Sigmoid colon (tissue), 7 donors: ENCODE measurements around the gene PPP1R16B. TPM values are rescaled to one million over a fixed set of nuclear protein-coding genes. Genes with fewer than 3 reads are reported as not detected.

ENCODE experiments used
- DNase-seq: peaks from one replicate; pipeline ENCODE4 v3.0.0-alpha.2; 2019
- H3K27ac ChIP-seq, 4 donors: fragments of 200-600 bp; sonication (generic); one replicate each; pipeline ENCODE4 v1.5.1; 2016 to 2019; ENCODE audit warnings: mild to moderate bottlenecking in 1 of 4
- H3K27me3 ChIP-seq, 3 donors: fragments of 200-600 bp; sonication (generic); one replicate each; pipeline ENCODE4 v1.5.1; 2019; ENCODE audit warnings: mild to moderate bottlenecking in 1 of 3
- H3K36me3 ChIP-seq, 4 donors: fragments of 200-600 bp; sonication (generic); one replicate each; pipeline ENCODE4 v1.5.1; 2016 to 2019
- H3K4me1 ChIP-seq, 4 donors: fragments of 200-600 bp; sonication (generic); one replicate each; pipeline ENCODE4 v1.5.1; 2017 to 2019
- H3K4me3 ChIP-seq, 4 donors: fragments of 200-600 bp; sonication (generic); one replicate each; pipeline ENCODE4 v1.5.1; 2017 to 2019; ENCODE audit warnings: mild to moderate bottlenecking in 2 of 4, moderate library complexity in 1 of 4
- H3K9me3 ChIP-seq, 4 donors: fragments of 200-600 bp in 3 of 4; sonication (generic) in 3 of 4; one replicate each; pipeline versions ENCODE4 v1.5.1 to v1.6.1; 2013 to 2019
- CTCF ChIP-seq, 4 experiments: fragments of 450-650 bp in 3 of 4; fragments of 200-600 bp in 1 of 4; IDR thresholded peaks; one replicate each; pipeline ENCODE4 v1.5.1; 2016 to 2019; ENCODE audit warnings: antibody characterized with exemption in 4 of 4, mild to moderate bottlenecking in 3 of 4, moderate library complexity in 2 of 4
- EP300 ChIP-seq, 4 donors: sonication (generic); formaldehyde crosslinking; IDR thresholded peaks; one replicate each; pipeline ENCODE4 v1.6.1; 2017; ENCODE audit warnings: antibody characterized with exemption in 4 of 4
- POLR2A ChIP-seq, 2 donors: fragments of 450-650 bp; IDR thresholded peaks; one replicate each; pipeline ENCODE4 v1.6.1; 2016; ENCODE audit warnings: antibody characterized with exemption in 2 of 2, mild to moderate bottlenecking in 2 of 2, moderate library complexity in 2 of 2
- POLR2AphosphoS5 ChIP-seq, 4 donors: sonication (generic); formaldehyde crosslinking; IDR thresholded peaks; one replicate each; pipeline ENCODE4 v1.6.1; 2017; ENCODE audit warnings: antibody characterized with exemption in 4 of 4
- WGBS, 2 donors: extraction: QIAGEN DNeasy Blood & Tissue Kit; methylation state at CpG; one replicate each; pipeline ENCODE4 v1.1.7; 2013; 5-methylcytosine and 5-hydroxymethylcytosine counted together
- intact Hi-C: fragments of 100-400 bp; cut with DNase I; formaldehyde crosslinking; loops from one replicate; pipeline ENCODE4 v1.15.1; 2023
- polyA plus RNA-seq, 3 donors: library from polyadenylated mRNA; stranded (reverse); fragments of 200-250 nt; gene quantifications; one replicate each; pipeline ENCODE4 v1.2.3, GENCODE V29; 2013
- total RNA-seq, 4 donors: library from RNA; depleted of rRNA; stranded (reverse); fragments of >200 nt; gene quantifications; one replicate each; pipeline ENCODE4 v1.1.0, GENCODE V29; 2016
- donor health status: healthy with polysubstance abuse.
- donor health status: Bipolar disorder and iron deficiency.
- donor health status: healthy.

Gene PPP1R16B
- total and polyA plus RNA-seq, 7 donors = 0.92 to 21.7 (median 3.6) TPM

- TF ChIP-seq POLR2A (IDR thresholded peaks at IDR 0.05) = no peak
- no peak for TF ChIP-seq CTCF (IDR thresholded peaks at IDR 0.05)
- Histone ChIP-seq H3K27ac (no peak overlapping the region), H3K9me3 (no peaks in the 10 kb centered on the region), H3K4me1 (no peaks in the 10 kb centered on the region), H3K4me3 (no peak overlapping the region), H3K36me3 (peaks cover 5 to 100% (median 28%) of the 10 kb centered on the region in 4 donors), H3K27me3 (no peaks in the 10 kb centered on the region)
- no peak for DNase-seq
- intact Hi-C loops = no loop called here
Measured at GRCh38 chr20:38762174-38762573, 43.3 kb upstream of the PPP1R16B start.

DNA sequence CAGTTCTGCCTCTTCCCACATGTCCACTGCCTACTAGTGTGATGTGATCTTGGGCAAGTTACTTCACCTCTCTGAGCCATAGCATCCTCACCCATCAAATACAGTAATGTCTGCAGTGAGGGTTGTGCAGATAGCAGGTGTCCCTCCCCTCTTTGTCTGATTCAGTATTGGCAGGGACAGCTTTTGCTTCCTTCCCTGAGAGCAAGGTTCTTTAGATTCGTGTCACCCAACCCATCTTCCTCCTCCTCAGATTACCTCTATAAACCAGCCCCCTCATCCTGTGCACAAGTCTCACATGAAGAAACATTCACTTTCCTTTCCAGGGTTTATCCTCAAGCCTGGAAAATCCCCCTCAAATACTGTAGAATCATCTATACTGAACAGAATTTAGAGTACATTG is 41.9 kb upstream of the PPP1R16B start:
- no peak overlapping the region for H3K27ac ChIP-seq
- H3K4me1 ChIP-seq = no peaks in the 10 kb centered on the region
- no peaks in the 10 kb centered on the region for H3K9me3 ChIP-seq
- intact Hi-C loops = no loop called here
- no peak for DNase-seq
- H3K27me3 ChIP-seq = no peaks in the 10 kb centered on the region
- no peak for TF ChIP-seq POLR2A (IDR thresholded peaks at IDR 0.05)
- TF ChIP-seq POLR2AphosphoS5 (IDR thresholded peaks at IDR 0.05) = no peak
- TF ChIP-seq CTCF (IDR thresholded peaks at IDR 0.05) = no peak
- TF ChIP-seq EP300 (IDR thresholded peaks at IDR 0.05) = no peak
- H3K4me3 ChIP-seq = no peak overlapping the region
- H3K36me3 ChIP-seq = peaks cover 11 to 100% (median 31%) of the 10 kb centered on the region in 4 donors
- 52 to 79% methylated on average over 1 of the region's 1 CpG for WGBS, 2 donors

GRCh38 chr20:38764567-38765318 is 40.8 kb upstream of the PPP1R16B start:
- TF ChIP-seq CTCF (IDR thresholded peaks at IDR 0.05) (no peak), EP300 (IDR thresholded peaks at IDR 0.05) (no peak), POLR2A (IDR thresholded peaks at IDR 0.05) (no peak), POLR2AphosphoS5 (IDR thresholded peaks at IDR 0.05) (no peak)
- intact Hi-C loops = no loop called here
- DNase-seq = no peak

DNA sequence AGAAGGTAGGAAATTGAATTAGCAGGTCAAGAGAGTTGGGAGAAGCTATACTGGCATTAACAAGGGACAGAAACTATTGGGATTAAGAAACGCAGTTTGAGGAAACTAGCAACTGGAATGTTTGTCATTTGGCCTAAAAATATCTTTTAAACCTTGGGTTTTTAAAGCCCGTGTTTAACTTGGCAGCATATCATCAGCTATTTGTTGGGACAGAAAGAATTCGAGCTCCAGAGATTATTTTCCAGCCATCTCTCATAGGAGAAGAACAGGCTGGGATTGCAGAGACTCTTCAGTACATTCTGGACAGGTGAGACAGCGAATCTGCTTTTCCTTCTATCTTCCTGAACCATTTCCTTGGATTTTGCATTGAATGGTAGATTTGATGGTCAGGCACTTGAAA is 39.4 kb upstream of the PPP1R16B start:
- no peaks in the 10 kb centered on the region for H3K9me3 ChIP-seq
- intact Hi-C loops = no loop called here
- WGBS, 2 donors = 84 to 89% methylated on average over 4 of the region's 4 CpGs
- no peaks in the 10 kb centered on the region for H3K27me3 ChIP-seq
- no peaks in the 10 kb centered on the region for H3K4me1 ChIP-seq
- peaks cover 14 to 100% (median 32%) of the 10 kb centered on the region in 4 donors for H3K36me3 ChIP-seq
- TF ChIP-seq POLR2AphosphoS5 (IDR thresholded peaks at IDR 0.05) (no peak), CTCF (IDR thresholded peaks at IDR 0.05) (no peak), EP300 (IDR thresholded peaks at IDR 0.05) (no peak), POLR2A (IDR thresholded peaks at IDR 0.05) (no peak)
- no peak for DNase-seq
- no peak overlapping the region for H3K4me3 ChIP-seq
- H3K27ac ChIP-seq = no peak overlapping the region

More at GRCh38 chr20:38764567-38765318, 40.8 kb upstream of the PPP1R16B start:
- Histone ChIP-seq H3K4me3 (no peak overlapping the region), H3K9me3 (no peaks in the 10 kb centered on the region), H3K27ac (no peak overlapping the region), H3K36me3 (peaks cover 11 to 100% (median 33%) of the 10 kb centered on the region in 4 donors), H3K27me3 (no peaks in the 10 kb centered on the region), H3K4me1 (no peaks in the 10 kb centered on the region)
- WGBS, 2 donors = 79 to 84% methylated on average over 11 of the region's 11 CpGs
